Inflammatory macrophage treated with lipopolysaccharide for 4 hours (primary cell): Measurements from ENCODE around the gene ERICH3.

Source experiments
- DNase-seq: peaks from one replicate; pipeline ENCODE4 v3.0.0-alpha.2; 2020

The ERICH3 gene

DNA sequence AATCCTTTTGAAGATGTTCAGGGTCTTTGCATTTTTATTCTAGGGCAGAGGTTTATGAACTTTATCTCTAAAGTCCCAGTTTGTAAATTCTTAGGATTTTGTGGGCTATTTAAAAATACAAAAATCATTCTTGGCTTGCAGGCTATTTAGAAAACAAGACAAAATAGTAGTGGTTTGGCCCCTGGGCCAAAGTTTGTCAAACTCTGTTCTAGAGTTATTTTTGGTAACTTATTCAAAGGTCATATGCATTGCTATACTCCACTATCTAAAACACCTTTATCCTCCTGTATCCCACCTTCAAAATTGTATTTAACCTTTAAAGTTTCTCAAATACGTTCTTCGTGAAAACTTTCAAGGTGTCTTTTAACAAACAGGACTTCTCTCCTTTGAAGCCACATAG is 85.7 kb downstream of the ERICH3 start:
- DNase-seq, result no peak

GRCh38 chr1:74586253-74586897 is 87.2 kb downstream of the ERICH3 start:
- no peak for DNase-seq

DNA sequence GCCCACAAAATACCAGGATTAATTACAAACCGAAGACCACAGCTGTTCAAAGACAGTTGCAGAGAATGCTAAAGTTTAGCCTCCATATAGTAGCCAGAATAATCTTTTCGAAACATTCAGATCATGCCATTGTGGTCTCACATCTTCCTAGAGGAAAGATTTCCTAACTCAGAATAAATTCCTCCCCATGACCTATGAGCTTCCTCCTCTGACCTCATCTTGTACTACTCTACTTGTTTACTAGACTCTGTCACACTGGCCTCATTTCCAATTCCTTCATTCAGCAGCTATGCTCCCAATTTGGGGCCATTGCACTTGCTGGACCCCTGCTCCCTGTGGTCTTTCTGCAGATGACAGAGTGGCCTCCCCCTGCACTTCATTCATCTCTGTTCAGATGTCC is 89.4 kb downstream of the ERICH3 start:
- no peak for DNase-seq

DNA sequence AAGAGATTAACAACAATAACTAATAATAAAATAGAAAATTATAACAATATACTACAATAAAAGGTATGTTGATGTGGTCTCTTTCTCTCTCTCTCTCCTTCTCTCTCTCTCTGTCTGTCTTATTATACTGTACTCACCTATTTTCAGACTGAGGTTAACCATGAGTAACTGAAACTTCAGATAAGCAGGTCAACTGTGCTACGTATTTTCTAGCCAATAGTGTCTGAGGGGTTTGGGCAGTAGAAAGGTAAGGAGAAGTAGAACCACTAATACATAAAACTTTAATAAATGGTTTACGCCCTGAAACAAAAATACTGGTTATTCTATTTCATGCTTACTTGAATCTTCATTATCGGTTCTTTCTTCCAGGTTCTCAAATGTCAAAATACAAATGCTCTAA is 90.2 kb downstream of the ERICH3 start:
- no peak for DNase-seq

DNA sequence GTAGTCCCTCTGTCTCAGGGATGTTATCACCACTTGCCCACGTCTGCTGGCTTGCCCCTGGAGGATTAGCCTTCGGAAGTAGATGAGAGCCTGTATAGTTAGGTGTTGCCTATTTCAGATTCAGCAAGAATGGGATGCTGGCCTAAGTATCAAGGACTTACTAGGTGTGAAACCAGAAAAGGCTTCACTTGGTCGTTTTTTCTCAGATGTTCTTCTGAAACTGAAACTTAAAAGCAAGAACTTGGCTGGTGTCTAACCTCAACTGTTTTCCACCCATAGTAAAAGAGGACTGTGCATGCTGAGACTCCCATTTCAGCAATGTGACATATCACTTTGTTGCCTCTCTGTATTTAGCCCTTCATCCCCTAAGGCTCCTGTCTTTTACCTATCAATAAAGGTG is 94.2 kb downstream of the ERICH3 start:
- no peak for DNase-seq

DNA sequence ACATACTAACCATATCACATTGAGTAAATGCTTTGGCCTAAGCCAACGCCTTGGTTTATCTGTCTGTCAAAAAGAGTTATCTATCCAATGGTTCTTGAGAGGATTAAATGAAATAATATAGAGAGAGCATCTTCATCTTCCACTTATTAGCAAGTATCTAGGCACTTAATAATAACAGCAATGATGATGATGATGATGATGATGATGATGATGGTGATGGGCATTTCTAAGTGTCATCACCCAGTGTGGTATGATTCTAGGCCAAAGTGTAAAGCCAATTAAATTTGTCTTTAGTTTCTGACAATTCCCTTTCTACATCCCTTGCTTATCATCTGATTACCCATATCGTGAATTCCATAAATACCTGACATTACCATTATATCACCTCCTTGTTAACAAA is 95.5 kb downstream of the ERICH3 start:
- DNase-seq, result no peak

- DNase-seq, result no peak
These were observed 101.7 kb downstream of the ERICH3 start for GRCh38 chr1:74571891-74572290.

- no peak for DNase-seq
These were observed 102.1 kb downstream of the ERICH3 start for GRCh38 chr1:74571493-74571800.

GRCh38 chr1:74570797-74571492 is 102.6 kb downstream of the ERICH3 start:
- no peak for DNase-seq

GRCh38 chr1:74549932-74550331 is 123.7 kb downstream of the ERICH3 start:
- no peak for DNase-seq

DNA sequence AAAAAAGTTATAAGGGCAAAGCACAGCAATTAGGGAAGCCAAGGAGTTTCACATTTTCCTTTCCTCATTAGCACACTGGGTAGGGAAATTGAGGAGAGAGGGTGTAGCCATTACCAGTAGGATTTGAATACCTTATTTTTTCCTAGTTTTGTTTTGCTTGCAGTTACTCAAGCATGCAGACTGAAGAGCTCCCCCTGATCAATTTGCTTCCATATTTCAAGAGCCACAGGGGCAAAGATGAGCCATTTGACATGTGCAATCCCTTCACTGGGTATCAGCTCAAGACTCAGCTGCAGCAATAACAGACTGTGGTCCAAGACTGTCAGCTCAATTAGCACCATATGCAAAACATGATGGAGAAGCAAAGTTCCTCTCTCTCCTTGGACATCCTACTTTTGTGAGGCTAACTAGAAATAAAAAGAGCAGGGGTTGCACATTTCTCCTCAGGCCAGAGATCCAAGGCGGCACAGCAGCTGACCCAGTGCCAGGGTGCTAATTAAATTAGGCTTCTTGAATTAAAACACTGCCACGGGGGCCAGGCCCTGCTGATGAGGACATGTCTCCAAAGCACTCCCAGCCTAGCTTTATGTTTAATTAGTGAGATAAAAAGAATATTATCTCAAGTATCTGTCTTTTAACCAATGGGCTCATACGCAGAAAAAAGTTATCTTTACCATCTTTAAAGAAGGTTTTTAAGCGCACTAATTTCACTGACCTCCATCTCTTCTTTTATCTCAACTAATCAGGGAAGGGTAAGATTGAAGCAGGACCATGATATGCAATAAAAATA is 124.4 kb downstream of the ERICH3 start:
- no peak for DNase-seq

DNA sequence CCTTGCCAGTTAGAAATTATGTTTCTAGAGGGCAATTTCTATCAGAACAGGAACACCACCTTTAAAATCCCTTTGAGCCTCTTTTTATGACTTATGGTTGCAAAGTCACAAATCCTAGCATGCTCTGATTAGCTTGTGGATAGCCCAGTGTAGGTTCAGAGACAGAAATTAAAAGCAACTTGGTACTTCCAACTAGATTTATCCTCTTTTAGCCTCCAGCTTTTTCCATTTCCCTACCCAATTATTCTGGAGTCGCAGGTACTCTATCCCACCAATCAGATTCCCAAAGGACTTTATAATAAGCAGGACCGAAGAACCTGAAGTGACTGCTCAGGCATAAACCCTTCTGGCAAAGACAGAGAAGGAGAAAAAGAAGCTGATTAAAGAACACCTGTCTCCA is 127.8 kb downstream of the ERICH3 start:
- no peak for DNase-seq

DNA sequence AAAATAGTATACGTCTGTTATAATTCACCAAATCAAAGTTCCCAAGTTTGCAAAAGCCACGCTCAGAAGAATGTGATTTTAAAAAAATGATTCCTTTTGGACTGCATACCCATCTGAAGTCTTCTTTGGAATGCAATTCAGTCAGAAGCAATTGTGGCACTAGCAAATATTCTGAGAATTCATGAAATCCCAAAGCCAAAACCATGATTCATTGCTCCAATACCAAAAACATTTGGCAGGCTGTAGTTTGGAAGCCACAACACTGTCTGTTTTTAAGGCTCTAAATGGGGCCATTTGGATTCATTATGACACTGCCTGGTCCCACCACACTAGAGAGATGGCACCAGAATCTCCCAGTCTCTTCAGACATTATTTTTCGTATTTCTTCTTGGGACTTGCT is 139.4 kb downstream of the ERICH3 start:
- no peak for DNase-seq

DNA sequence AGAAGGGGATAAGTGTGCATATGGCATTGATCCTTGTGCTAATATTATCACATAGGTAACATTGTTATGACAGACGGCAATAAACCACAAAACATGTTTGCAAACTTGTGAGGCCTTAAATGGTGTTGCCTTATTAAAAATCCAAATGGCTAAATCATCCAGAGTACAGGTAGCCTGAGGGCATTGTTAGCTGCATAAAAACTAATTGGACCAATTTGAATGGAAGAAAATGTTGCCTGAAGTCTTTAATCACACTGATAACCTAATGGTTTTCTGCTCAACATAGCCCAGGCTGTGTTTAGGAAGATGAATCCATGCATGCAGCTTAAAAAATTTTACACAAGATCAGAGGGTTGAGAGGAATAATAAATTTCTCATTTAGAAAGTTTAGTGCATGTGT is 141.8 kb downstream of the ERICH3 start:
- no peak for DNase-seq

DNA sequence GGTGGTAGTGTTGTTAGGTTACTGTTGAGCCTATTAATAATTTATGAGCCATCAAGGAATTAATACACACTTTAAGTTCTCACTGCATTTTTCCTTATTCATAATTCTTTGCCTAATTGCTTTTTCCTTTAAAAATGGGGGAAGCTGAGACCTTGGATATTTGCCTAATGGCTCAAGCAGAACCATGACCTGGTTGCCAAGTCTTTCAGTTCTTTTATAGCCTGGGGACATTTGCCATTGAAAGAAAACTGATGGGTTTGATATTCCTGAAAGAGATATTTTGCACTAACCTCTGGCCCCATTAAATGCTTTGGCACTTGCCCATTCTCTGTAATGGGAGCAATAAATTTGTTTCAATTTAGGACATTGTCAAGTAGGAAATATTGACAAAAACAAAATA is 142.7 kb downstream of the ERICH3 start:
- DNase-seq, result no peak

GRCh38 chr1:74528123-74528522 is 145.5 kb downstream of the ERICH3 start:
- no peak for DNase-seq

DNA sequence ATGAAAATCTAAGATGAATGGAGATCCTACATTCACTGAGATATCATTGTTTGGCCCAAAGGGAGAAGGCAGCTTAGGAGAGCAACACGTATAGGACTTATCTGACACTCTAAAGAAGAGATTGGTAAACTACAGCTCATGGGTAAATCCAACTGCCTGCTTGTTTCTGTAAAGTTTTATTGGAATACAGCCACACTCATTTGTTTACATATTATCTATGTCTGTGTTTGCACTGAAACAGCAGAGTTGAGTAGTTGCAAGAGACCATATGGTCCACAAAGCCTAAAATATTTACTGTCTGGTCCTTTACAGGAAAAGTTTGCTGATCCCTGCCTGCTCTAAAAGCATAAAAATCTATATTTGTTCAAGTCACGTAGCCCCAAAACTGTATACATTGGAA is 146.9 kb downstream of the ERICH3 start:
- DNase-seq, result no peak

DNA sequence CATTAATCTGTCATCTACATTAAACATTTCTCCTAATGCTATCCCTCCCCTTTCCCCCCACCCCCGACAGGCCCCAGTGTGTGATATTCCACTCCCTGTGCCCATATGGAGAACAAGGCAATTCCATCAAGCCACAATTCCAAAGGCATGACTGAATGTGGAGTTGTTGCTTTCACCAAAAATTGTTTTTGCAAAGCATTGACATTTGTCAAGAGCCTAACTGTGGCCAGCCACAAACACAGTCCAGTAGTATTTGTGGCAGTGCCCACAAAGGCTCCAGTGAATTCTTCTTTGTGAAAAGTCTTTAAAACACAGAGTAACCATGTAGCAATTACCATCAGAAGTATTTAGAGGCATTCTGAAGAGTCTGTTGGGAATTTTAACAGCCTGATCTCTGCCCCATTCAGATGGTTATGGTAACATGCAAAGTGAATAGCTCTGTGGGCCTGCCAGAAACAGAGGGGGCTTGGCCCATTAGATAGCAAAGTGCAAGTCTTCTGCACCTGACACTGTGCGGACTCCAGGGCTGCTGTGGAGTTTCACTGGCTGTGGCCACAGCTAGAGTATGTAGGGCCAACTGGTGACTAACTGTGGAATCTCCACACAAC is 149.6 kb downstream of the ERICH3 start:
- no peak for DNase-seq

- DNase-seq, result no peak
These were observed 151.4 kb downstream of the ERICH3 start for GRCh38 chr1:74522148-74522547.
